ENCODE results near the gene CCDC88A.

DNA sequence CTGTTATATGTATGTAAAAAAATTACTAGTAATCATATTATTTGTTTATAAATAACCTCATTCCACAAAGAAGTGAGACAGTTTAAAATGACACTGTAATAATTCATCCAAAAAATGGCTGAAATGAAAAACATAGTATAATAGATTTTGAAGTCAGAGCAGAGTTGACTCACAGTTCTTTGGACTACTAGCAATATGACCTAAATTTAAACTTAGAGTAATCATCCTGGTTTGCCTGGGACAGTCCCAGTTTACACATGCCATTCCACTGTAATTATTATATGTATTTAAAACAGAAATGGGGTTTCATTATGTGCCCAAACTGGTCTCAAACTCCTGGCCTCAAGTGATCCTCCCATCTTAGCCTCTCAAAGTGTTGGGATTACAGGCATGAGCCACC is 48.3 kb downstream of the CCDC88A start:
- no peak for TF ChIP-seq EP300 (IDR thresholded peaks at IDR 0.05)
- TF ChIP-seq, protein P1, sequence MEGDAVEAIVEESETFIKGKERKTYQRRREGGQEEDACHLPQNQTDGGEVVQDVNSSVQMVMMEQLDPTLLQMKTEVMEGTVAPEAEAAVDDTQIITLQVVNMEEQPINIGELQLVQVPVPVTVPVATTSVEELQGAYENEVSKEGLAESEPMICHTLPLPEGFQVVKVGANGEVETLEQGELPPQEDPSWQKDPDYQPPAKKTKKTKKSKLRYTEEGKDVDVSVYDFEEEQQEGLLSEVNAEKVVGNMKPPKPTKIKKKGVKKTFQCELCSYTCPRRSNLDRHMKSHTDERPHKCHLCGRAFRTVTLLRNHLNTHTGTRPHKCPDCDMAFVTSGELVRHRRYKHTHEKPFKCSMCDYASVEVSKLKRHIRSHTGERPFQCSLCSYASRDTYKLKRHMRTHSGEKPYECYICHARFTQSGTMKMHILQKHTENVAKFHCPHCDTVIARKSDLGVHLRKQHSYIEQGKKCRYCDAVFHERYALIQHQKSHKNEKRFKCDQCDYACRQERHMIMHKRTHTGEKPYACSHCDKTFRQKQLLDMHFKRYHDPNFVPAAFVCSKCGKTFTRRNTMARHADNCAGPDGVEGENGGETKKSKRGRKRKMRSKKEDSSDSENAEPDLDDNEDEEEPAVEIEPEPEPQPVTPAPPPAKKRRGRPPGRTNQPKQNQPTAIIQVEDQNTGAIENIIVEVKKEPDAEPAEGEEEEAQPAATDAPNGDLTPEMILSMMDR (IDR thresholded peaks at IDR 0.05) = no peak
